SK-N-SH (cell line): ENCODE measurements around the gene ASB18.

Experiments
- RAD21 ChIP-seq: IDR thresholded peaks from 2 replicates; pipeline ENCODE4 v1.6.1; 2012; ENCODE audit warnings: mild to moderate bottlenecking, low read length
- RCOR1 ChIP-seq: fragments of 150-350 bp; IDR thresholded peaks from 2 replicates; pipeline ENCODE4 v1.6.1; 2017; ENCODE audit warnings: antibody characterized with exemption, low read length

GRCh38 chr2:236240228-236240990 lies 23.8 kb downstream of the ASB18 start:
- TF ChIP-seq RCOR1 (no peak), RAD21 (no peak)
